B cell (primary cell): ENCODE measurements around the gene POLR1G. TPM values are rescaled to one million over a fixed set of nuclear protein-coding genes. Genes with fewer than 3 reads are reported as not detected.
"Not testable (repeated sequence)": the region's sequence is repeated elsewhere in the genome, so short reads cannot be mapped to it uniquely, and the experiment has no call there.

Experiments used
- ATAC-seq: fragments of 200-7000 bp; cut with Tn5 transposase; one replicate; pipeline ENCODE4 v1.10.0; 2021; ENCODE audit warnings: low read depth, mild to moderate bottlenecking, moderate number of reproducible peaks, moderate library complexity
- CTCF ChIA-PET: fragments of 350-600 bp; sonication (Branson Sonifier 250); formaldehyde crosslinking; loops from one replicate; lab custom pipeline; 2021; ENCODE audit warnings: antibody characterized with exemption, inconsistent platforms; lab: Charles Lee
- POLR2A ChIA-PET: fragments of 350-600 bp; sonication (Branson Sonifier 250); formaldehyde crosslinking; loops from one replicate; lab custom pipeline; 2021; ENCODE audit warnings: antibody characterized with exemption; lab: Charles Lee
- DNase-seq: peaks from one replicate; pipeline ENCODE4 v3.0.0; 2013
- H2AFZ ChIP-seq: 2 replicates; pipeline ENCODE4 v1.6.1; 2012; ENCODE audit warnings: mild to moderate bottlenecking, low read depth, low read length; ENCODE audit not compliant: insufficient read depth, poor library complexity, severe bottlenecking
- H3K27ac ChIP-seq, 2 donors: 1 replicate in 1 of 2; 2 replicates in 1 of 2; pipeline ENCODE4 v1.5.1; 2012 to 2013; ENCODE audit warnings: low read length in 2 of 2, mild to moderate bottlenecking in 2 of 2, moderate library complexity in 1 of 2
- H3K27me3 ChIP-seq, 4 experiments: fragments of 200-600 bp in 1 of 4; sonication (generic) in 1 of 4; replicated peaks in 1 of 4; 1 replicate in 2 of 4; 2 replicates in 2 of 4; pipeline versions ENCODE4 v1.6.1 to v1.7.0; 2013 to 2016; ENCODE audit warnings: low read length in 3 of 4, mild to moderate bottlenecking in 2 of 4, mixed read lengths in 1 of 4, moderate library complexity in 1 of 4; ENCODE audit not compliant: insufficient read depth in 4 of 4, control insufficient read depth in 3 of 4; ENCODE audit errors: control extremely low read depth in 1 of 4
- H3K36me3 ChIP-seq, 2 experiments: replicated peaks in 1 of 2; 1 replicate in 1 of 2; 2 replicates in 1 of 2; pipeline versions ENCODE4 v1.6.1 to v1.7.1; 2013; ENCODE audit warnings: low read length in 1 of 2; ENCODE audit not compliant: insufficient read depth in 2 of 2, control insufficient read depth in 1 of 2; ENCODE audit errors: control extremely low read depth in 1 of 2, extremely low read depth in 1 of 2
- H3K4me1 ChIP-seq, 2 donors: fragments of 200-600 bp in 1 of 2; sonication (generic) in 1 of 2; 1 replicate in 1 of 2; 2 replicates in 1 of 2; pipeline versions ENCODE4 v1.5.1 to v1.6.1; 2013 to 2017; ENCODE audit warnings: low read length in 2 of 2; ENCODE audit not compliant: control insufficient read depth in 2 of 2, insufficient read depth in 2 of 2
- H3K4me2 ChIP-seq: replicated peaks from 2 replicates; pipeline ENCODE3; 2012; ENCODE audit warnings: mild to moderate bottlenecking, low read depth, low read length; ENCODE audit not compliant: poor library complexity, severe bottlenecking
- H3K4me3 ChIP-seq, 5 experiments: fragments of 200-600 bp in 1 of 5; sonication (generic) in 1 of 5; 1 replicate in 3 of 5; 2 replicates in 2 of 5; pipeline versions ENCODE4 v1.5.1 to v1.7.0; 2011 to 2016; ENCODE audit warnings: low read length in 4 of 5, mild to moderate bottlenecking in 4 of 5, low read depth in 2 of 5, control low read depth in 1 of 5, moderate library complexity in 1 of 5; ENCODE audit not compliant: insufficient read depth in 1 of 5; ENCODE audit errors: control extremely low read depth in 1 of 5, extremely low read depth in 1 of 5
- H3K79me2 ChIP-seq: fragments of 200-600 bp; sonication (generic); one replicate; pipeline ENCODE4 v1.6.0; 2016; ENCODE audit warnings: low read length; ENCODE audit not compliant: control insufficient read depth, insufficient read depth
- H3K9ac ChIP-seq: fragments of 200-600 bp; sonication (generic); 2 replicates; pipeline ENCODE4 v1.6.1; 2017; ENCODE audit warnings: mild to moderate bottlenecking, low read length, moderate library complexity
- H3K9me3 ChIP-seq, 3 donors: one replicate each; pipeline versions ENCODE4 v1.6.1 to v1.7.1; 2013; ENCODE audit warnings: low read length in 2 of 3; ENCODE audit not compliant: control insufficient read depth in 2 of 3, insufficient read depth in 1 of 3; ENCODE audit errors: control extremely low read depth in 1 of 3
- H4K20me1 ChIP-seq: 2 replicates; pipeline ENCODE4 v1.6.0; 2012; ENCODE audit warnings: mild to moderate bottlenecking, low read length; ENCODE audit not compliant: insufficient read depth, control insufficient read depth, poor library complexity, severe bottlenecking
- H3K27ac Mint-ChIP-seq: one replicate; pipeline ENCODE4 v1.8.0; 2021; ENCODE audit warnings: mixed read lengths
- H3K27me3 Mint-ChIP-seq: one replicate; pipeline ENCODE4 v1.8.0; 2021; ENCODE audit warnings: mixed read lengths
- H3K4me1 Mint-ChIP-seq: one replicate; pipeline ENCODE4 v1.8.0; 2021; ENCODE audit warnings: mixed read lengths
- H3K4me3 Mint-ChIP-seq: one replicate; pipeline ENCODE4 v1.8.0; 2021; ENCODE audit warnings: mixed read lengths
- H3K9me3 Mint-ChIP-seq: one replicate; pipeline ENCODE4 v1.8.0; 2022; ENCODE audit warnings: mixed read lengths; ENCODE audit not compliant: insufficient read depth
- EZH2 ChIP-seq: IDR thresholded peaks from 2 replicates; pipeline ENCODE4 v1.6.1; 2012; ENCODE audit warnings: borderline replicate concordance, low read depth, mild to moderate bottlenecking, moderate library complexity, low read length; ENCODE audit not compliant: insufficient read depth, poor library complexity, severe bottlenecking
- WGBS: methylation state at CpG from one replicate; pipeline ENCODE4 v1.1.5; 2013; ENCODE audit warnings: missing lambda C conversion rate; ENCODE audit not compliant: insufficient coverage; 5-methylcytosine and 5-hydroxymethylcytosine counted together
- intact Hi-C: fragments of 100-400 bp; cut with micrococcal nuclease; formaldehyde crosslinking; loops from one replicate; pipeline ENCODE4 v1.10.0; 2022
- polyA plus RNA-seq: library from polyadenylated mRNA; depleted of rRNA; stranded (reverse); fragments of >200 nt; gene quantifications from 2 replicates; pipeline ENCODE4 v1.2.3, GENCODE V29; 2012
- total RNA-seq, 2 donors: library from RNA; stranded (reverse); fragments of 120-200 nt in 1 of 2; gene quantifications; 1 replicate in 1 of 2; 2 replicates in 1 of 2; pipeline versions ENCODE4 v1.2.3 to v1.2.4, GENCODE V29; 2013 to 2022
- TF ChIP-seq, protein P1 (sequence below): fragments of 200-600 bp; IDR thresholded peaks from one replicate; pipeline ENCODE4 v1.8.0; 2022; ENCODE audit warnings: antibody characterized with exemption, mild to moderate bottlenecking

The POLR1G gene
- total and polyA plus RNA-seq, 2 donors (not counting 1 experiment from before 2014, with no cell fraction given), result 2.1 to 4.3 TPM

DNA sequence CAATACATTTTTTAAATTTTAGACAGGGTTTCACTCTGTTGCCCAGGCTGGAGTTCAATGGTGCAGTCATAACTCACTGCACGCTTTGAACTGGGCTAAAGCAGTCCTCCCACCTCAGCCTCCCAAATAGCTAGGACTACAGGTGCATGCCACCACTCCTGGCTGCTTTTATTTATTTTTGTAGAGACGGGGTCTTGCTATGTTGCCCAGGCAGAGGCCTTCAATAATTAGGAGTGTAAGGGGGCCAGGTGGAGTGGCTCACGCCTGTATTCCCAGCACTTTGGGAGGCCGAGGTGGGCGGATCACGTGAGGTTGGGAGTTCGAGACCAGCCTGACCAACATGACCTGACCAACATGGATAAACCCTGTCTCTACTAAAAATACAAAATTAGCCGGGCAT is 26.1 kb downstream of the POLR1G start:
- 100% methylated on average over 7 of the region's 8 CpGs for WGBS

GRCh38 chr19:45437328-45437727 is 30.9 kb downstream of the POLR1G start:
- no peaks in the 10 kb centered on the region for H3K27me3 Mint-ChIP-seq
- ChIA-PET POLR2A (no interaction called here), CTCF (interaction anchor here (0.8 to 8.0 kb wide), 5 partner anchors 23 to 71 kb away, joined by 5 to 453 read pairs (median 93); partner anchors contain the start of genes FOSB and VASP)
- H2AFZ ChIP-seq, result no peak overlapping the region
- no peak overlapping the region for H3K4me3 ChIP-seq
- no peak overlapping the region for H3K4me3 Mint-ChIP-seq
- no peak for TF ChIP-seq EZH2
- TF ChIP-seq, protein P1, sequence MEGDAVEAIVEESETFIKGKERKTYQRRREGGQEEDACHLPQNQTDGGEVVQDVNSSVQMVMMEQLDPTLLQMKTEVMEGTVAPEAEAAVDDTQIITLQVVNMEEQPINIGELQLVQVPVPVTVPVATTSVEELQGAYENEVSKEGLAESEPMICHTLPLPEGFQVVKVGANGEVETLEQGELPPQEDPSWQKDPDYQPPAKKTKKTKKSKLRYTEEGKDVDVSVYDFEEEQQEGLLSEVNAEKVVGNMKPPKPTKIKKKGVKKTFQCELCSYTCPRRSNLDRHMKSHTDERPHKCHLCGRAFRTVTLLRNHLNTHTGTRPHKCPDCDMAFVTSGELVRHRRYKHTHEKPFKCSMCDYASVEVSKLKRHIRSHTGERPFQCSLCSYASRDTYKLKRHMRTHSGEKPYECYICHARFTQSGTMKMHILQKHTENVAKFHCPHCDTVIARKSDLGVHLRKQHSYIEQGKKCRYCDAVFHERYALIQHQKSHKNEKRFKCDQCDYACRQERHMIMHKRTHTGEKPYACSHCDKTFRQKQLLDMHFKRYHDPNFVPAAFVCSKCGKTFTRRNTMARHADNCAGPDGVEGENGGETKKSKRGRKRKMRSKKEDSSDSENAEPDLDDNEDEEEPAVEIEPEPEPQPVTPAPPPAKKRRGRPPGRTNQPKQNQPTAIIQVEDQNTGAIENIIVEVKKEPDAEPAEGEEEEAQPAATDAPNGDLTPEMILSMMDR, result no peak
- H3K9ac ChIP-seq, result no peak overlapping the region
- peaks cover 12 to 14% of the 10 kb centered on the region in 2 donors for H3K4me1 ChIP-seq
- peaks cover 12% of the 10 kb centered on the region for H3K4me1 Mint-ChIP-seq
- intact Hi-C loops, result no loop called here
- ATAC-seq (no peak), DNase-seq (no peak)
- no peaks in the 10 kb centered on the region for H3K36me3 ChIP-seq
- H4K20me1 ChIP-seq, result no peaks in the 10 kb centered on the region
- no peaks in the 10 kb centered on the region for H3K79me2 ChIP-seq
- H3K9me3 Mint-ChIP-seq, result no peaks in the 10 kb centered on the region
- H3K27ac ChIP-seq, result no peak overlapping the region
- no peaks in the 10 kb centered on the region for H3K27me3 ChIP-seq
- no peak overlapping the region for H3K4me2 ChIP-seq
- no peaks in the 10 kb centered on the region for H3K9me3 ChIP-seq
- WGBS, result no CpG with 5 or more reads among the region's 3 CpGs
- H3K27ac Mint-ChIP-seq, result peak overlapping the region; percentile 3

More for the DNA sequence above, 26.1 kb downstream of the POLR1G start:
- H3K27me3 Mint-ChIP-seq, H2AFZ ChIP-seq, H3K9me3 ChIP-seq, POLR2A ChIA-PET, H3K4me2 ChIP-seq, H3K27ac ChIP-seq, H3K36me3 ChIP-seq, intact Hi-C loops, H3K4me1 Mint-ChIP-seq, H3K27ac Mint-ChIP-seq, H3K4me3 ChIP-seq, ATAC-seq, H3K4me3 Mint-ChIP-seq, H3K9me3 Mint-ChIP-seq, H3K9ac ChIP-seq, DNase-seq, H4K20me1 ChIP-seq, H3K79me2 ChIP-seq: not testable (repeated sequence)
- peaks cover 0 to 12% (median 3%) of the 10 kb centered on the region in 4 experiments for H3K27me3 ChIP-seq
- CTCF ChIA-PET, result interaction anchor here (1.1 to 3.3 kb wide), 5 partner anchors 8 to 52 kb away, joined by 3 to 15 read pairs (median 4); no protein-coding TSS in a partner anchor
- H3K4me1 ChIP-seq, result peaks cover 9 to 15% of the 10 kb centered on the region in 2 donors
